H9 (cell line): Measurements from ENCODE around the gene CTH. TPM values are rescaled to one million over a fixed set of nuclear protein-coding genes. Genes with fewer than 3 reads are reported as not detected.

ENCODE experiments used
- DNase-seq: peaks from one replicate; pipeline ENCODE4 v3.0.0-alpha.2; 2017
- H2AFZ ChIP-seq: one replicate; pipeline ENCODE4 v1.6.1; 2013; ENCODE audit warnings: mild to moderate bottlenecking, low read length, control low read depth, moderate library complexity
- H2AK5ac ChIP-seq: 2 replicates; pipeline ENCODE4 v1.6.1; 2013; ENCODE audit warnings: low read length, control low read depth, mixed read lengths; ENCODE audit not compliant: insufficient read length
- H2BK120ac ChIP-seq: one replicate; pipeline ENCODE4 v1.6.1; 2013; ENCODE audit warnings: low read depth, mild to moderate bottlenecking, low read length, control low read depth, inconsistent platforms; ENCODE audit not compliant: poor library complexity, severe bottlenecking
- H2BK12ac ChIP-seq: 2 replicates; pipeline ENCODE4 v1.6.1; 2013; ENCODE audit warnings: low read length, control low read depth, mixed read lengths, low read depth; ENCODE audit not compliant: insufficient read length
- H2BK15ac ChIP-seq: 2 replicates; pipeline ENCODE4 v1.6.1; 2013; ENCODE audit warnings: low read depth, low read length, control low read depth
- H2BK20ac ChIP-seq: one replicate; pipeline ENCODE4 v1.6.1; 2013; ENCODE audit warnings: low read depth, mild to moderate bottlenecking, low read length, control low read depth, inconsistent platforms; ENCODE audit not compliant: poor library complexity, severe bottlenecking
- H2BK5ac ChIP-seq: 2 replicates; pipeline ENCODE4 v1.6.1; 2013; ENCODE audit warnings: low read length, control low read depth, mixed read lengths; ENCODE audit not compliant: insufficient read length
- H3K14ac ChIP-seq: 2 replicates; pipeline ENCODE4 v1.6.1; 2013; ENCODE audit warnings: low read length, control low read depth; ENCODE audit not compliant: insufficient read depth
- H3K18ac ChIP-seq: 2 replicates; pipeline ENCODE4 v1.6.1; 2013; ENCODE audit warnings: low read depth, mild to moderate bottlenecking, mixed read lengths, low read length, control low read depth; ENCODE audit not compliant: insufficient read length
- H3K23ac ChIP-seq: 2 replicates; pipeline ENCODE4 v1.6.1; 2013; ENCODE audit warnings: low read length, control low read depth, mixed read lengths, low read depth; ENCODE audit not compliant: insufficient read length
- H3K23me2 ChIP-seq: 2 replicates; pipeline ENCODE4 v1.6.1; 2013; ENCODE audit warnings: low read depth, mild to moderate bottlenecking, mixed read lengths, low read length, control low read depth; ENCODE audit not compliant: insufficient read length, poor library complexity, severe bottlenecking
- H3K27ac ChIP-seq: 2 replicates; pipeline ENCODE4 v1.5.1; 2013; ENCODE audit warnings: low read length, control low read depth, mixed read lengths, low read depth; ENCODE audit not compliant: insufficient read length
- H3K27me3 ChIP-seq: 2 replicates; pipeline ENCODE4 v1.6.1; 2013; ENCODE audit warnings: low read length, control low read depth, inconsistent platforms; ENCODE audit not compliant: insufficient read depth
- H3K4ac ChIP-seq: 2 replicates; pipeline ENCODE4 v1.6.1; 2013; ENCODE audit warnings: low read depth, mild to moderate bottlenecking, control low read depth, inconsistent platforms, low read length, moderate library complexity
- H3K4me1 ChIP-seq: 2 replicates; pipeline ENCODE4 v1.6.1; 2013; ENCODE audit warnings: low read length, control low read depth, inconsistent platforms; ENCODE audit not compliant: insufficient read depth
- H3K4me2 ChIP-seq: 2 replicates; pipeline ENCODE4 v1.6.1; 2013; ENCODE audit warnings: low read length, control low read depth, mixed read lengths; ENCODE audit not compliant: insufficient read length, insufficient read depth
- H3K56ac ChIP-seq: 2 replicates; pipeline ENCODE4 v1.6.1; 2013; ENCODE audit warnings: low read depth, mild to moderate bottlenecking, mixed read lengths, low read length, control low read depth; ENCODE audit not compliant: insufficient read length
- H3K79me1 ChIP-seq: 2 replicates; pipeline ENCODE4 v1.6.1; 2013; ENCODE audit warnings: low read depth, mild to moderate bottlenecking, moderate library complexity, low read length, control low read depth, inconsistent platforms; ENCODE audit not compliant: insufficient read depth, poor library complexity, severe bottlenecking
- H3K79me2 ChIP-seq: 2 replicates; pipeline ENCODE4 v1.6.1; 2013; ENCODE audit warnings: low read length, control low read depth, inconsistent platforms; ENCODE audit not compliant: insufficient read depth
- H3K9ac ChIP-seq: 2 replicates; pipeline ENCODE4 v1.6.1; 2013; ENCODE audit warnings: low read length, control low read depth, mixed read lengths; ENCODE audit not compliant: insufficient read length; ENCODE audit errors: extremely low read depth
- H3K9me3 ChIP-seq: one replicate; pipeline ENCODE4 v1.6.1; 2013; ENCODE audit warnings: low read depth, low read length, inconsistent platforms; ENCODE audit not compliant: control insufficient read depth
- H3T11ph ChIP-seq: one replicate; pipeline ENCODE4 v1.6.1; 2013; ENCODE audit warnings: mild to moderate bottlenecking, low read length, control low read depth, inconsistent platforms
- H4K20me1 ChIP-seq: one replicate; pipeline ENCODE4 v1.6.1; 2013; ENCODE audit not compliant: control insufficient read depth, insufficient read length, insufficient read depth
- H4K5ac ChIP-seq: 2 replicates; pipeline ENCODE4 v1.6.1; 2013; ENCODE audit warnings: low read depth, mild to moderate bottlenecking, mixed read lengths, low read length, control low read depth; ENCODE audit not compliant: insufficient read length
- H4K8ac ChIP-seq: replicated peaks from 2 replicates; pipeline ENCODE4 v1.6.1; 2013; ENCODE audit warnings: low read length, control low read depth, mixed read lengths, low read depth; ENCODE audit not compliant: insufficient read length
- H4K91ac ChIP-seq: 2 replicates; pipeline ENCODE4 v1.6.1; 2013; ENCODE audit warnings: low read depth, mild to moderate bottlenecking, moderate library complexity, mixed read lengths, low read length, control low read depth; ENCODE audit not compliant: insufficient read length
- H3K27ac Mint-ChIP-seq, 3 experiments: 2 replicates in 2 of 3; 3 replicates in 1 of 3; pipeline ENCODE4 v1.8.0; 2020 to 2021; ENCODE audit warnings: mixed read lengths in 3 of 3, mild to moderate bottlenecking in 1 of 3, moderate library complexity in 1 of 3
- H3K27me3 Mint-ChIP-seq: 2 replicates; pipeline ENCODE4 v1.8.0; 2021; ENCODE audit warnings: low read depth, mild to moderate bottlenecking, moderate library complexity, mixed read lengths
- H3K36me3 Mint-ChIP-seq, 3 experiments: 2 replicates in 2 of 3; 3 replicates in 1 of 3; pipeline ENCODE4 v1.8.0; 2020 to 2021; ENCODE audit warnings: low read depth in 3 of 3, mixed read lengths in 3 of 3; ENCODE audit not compliant: insufficient read depth in 1 of 3
- H3K4me1 Mint-ChIP-seq, 2 experiments: 2 replicates each; pipeline ENCODE4 v1.8.0; 2020; ENCODE audit warnings: mixed read lengths in 2 of 2
- H3K4me3 Mint-ChIP-seq, 2 experiments: 2 replicates in 1 of 2; 3 replicates in 1 of 2; pipeline ENCODE4 v1.8.0; 2020 to 2021; ENCODE audit warnings: mild to moderate bottlenecking in 2 of 2, mixed read lengths in 2 of 2, moderate library complexity in 1 of 2
- H3K9me3 Mint-ChIP-seq, 2 experiments: 2 replicates in 1 of 2; 3 replicates in 1 of 2; pipeline ENCODE4 v1.8.0; 2020; ENCODE audit warnings: mild to moderate bottlenecking in 2 of 2, mixed read lengths in 2 of 2, moderate library complexity in 1 of 2
- CTCF ChIP-seq: fragments of 200-600 bp; sonication (generic); conservative IDR thresholded peaks from 3 replicates; pipeline ENCODE4 v1.8.0; 2021; ENCODE audit warnings: antibody characterized with exemption, mild to moderate bottlenecking
- WGBS: extraction: QIAGEN DNeasy Blood & Tissue Kit; methylation state at CpG from one replicate; pipeline ENCODE4 v1.1.7; 2013; ENCODE audit warnings: missing lambda C conversion rate, low lambda C conversion rate, mixed read lengths; ENCODE audit not compliant: insufficient read length; ENCODE audit errors: extremely low coverage; 5-methylcytosine and 5-hydroxymethylcytosine counted together
- total RNA-seq: library from RNA; stranded (reverse); gene quantifications from 2 replicates; pipeline ENCODE4 v1.2.1, GENCODE V29; 2021

CTH gene
- total RNA-seq, 1 experiment from 2014 or later: 15.5 TPM

DNA sequence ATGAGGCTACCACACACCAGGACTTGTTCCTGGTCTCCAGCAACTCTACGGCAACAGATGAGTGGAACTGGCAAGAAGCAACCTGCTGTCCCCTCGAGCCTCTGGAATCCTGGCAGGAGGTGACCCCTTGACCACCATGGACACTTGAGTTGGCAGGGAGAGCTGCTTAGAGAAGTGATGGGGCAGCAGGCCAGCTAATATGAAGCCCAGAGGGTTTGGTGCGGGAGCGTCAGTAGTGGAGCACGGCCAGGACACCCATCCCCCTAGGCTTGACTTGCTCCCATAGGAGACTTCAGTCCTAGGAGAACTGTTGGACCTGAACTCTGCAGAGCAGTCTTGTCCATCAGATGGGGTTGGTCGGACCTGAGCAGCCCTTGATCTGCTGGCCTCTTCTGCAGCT lies 56.5 kb downstream of the CTH start:
- H4K5ac ChIP-seq: no peak overlapping the region
- Mint-ChIP-seq H3K36me3 (peaks cover 1 to 4% (median 2%) of the 10 kb centered on the region in 3 experiments; a peak in 2 of 7 replicates), H3K4me1 (0 out of 4 replicates have a peak, but pooled peaks cover 0 to under 1% of the 10 kb centered on the region in 2 experiments), H3K27ac (no peak overlapping the region; a peak in 1 of 7 replicates), H3K27me3 (no peaks in the 10 kb centered on the region), H3K9me3 (peaks cover 0 to 3% of the 10 kb centered on the region in 2 experiments; a peak in 2 of 5 replicates), H3K4me3 (no peak overlapping the region)
- no peak overlapping the region for H2BK12ac ChIP-seq
- H3K4me1 ChIP-seq: peaks cover 1% of the 10 kb centered on the region; the same call in 1 of the 2 replicates
- no peaks in the 10 kb centered on the region for H3K79me2 ChIP-seq
- H3K23ac ChIP-seq: no peak overlapping the region
- H2BK15ac ChIP-seq: no peak overlapping the region
- no peak for TF ChIP-seq CTCF
- no peaks in the 10 kb centered on the region for H3K23me2 ChIP-seq
- H3K4me2 ChIP-seq: no peak overlapping the region
- H3K14ac ChIP-seq: no peak overlapping the region
- no peak overlapping the region for H2BK120ac ChIP-seq
- H3K27me3 ChIP-seq: no peaks in the 10 kb centered on the region
- no peaks in the 10 kb centered on the region for H4K20me1 ChIP-seq
- H2BK20ac ChIP-seq: no peak overlapping the region
- no peak overlapping the region for H2AFZ ChIP-seq
- H2AK5ac ChIP-seq: no peak overlapping the region
- H3K4ac ChIP-seq: no peak overlapping the region
- H3K9ac ChIP-seq: no peak overlapping the region
- no peak overlapping the region for H2BK5ac ChIP-seq
- no peak for DNase-seq
- H3K9me3 ChIP-seq: no peaks in the 10 kb centered on the region
- H3K18ac ChIP-seq: no peak overlapping the region
- WGBS: no CpG with 5 or more reads among the region's 6 CpGs
- no peak overlapping the region for H3K56ac ChIP-seq
- H3K27ac ChIP-seq: no peak overlapping the region
- H4K8ac ChIP-seq: no peak overlapping the region
- no peak overlapping the region for H4K91ac ChIP-seq
- no peak overlapping the region for H3T11ph ChIP-seq
- H3K79me1 ChIP-seq: no peaks in the 10 kb centered on the region
